Activated CD8-positive, alpha-beta memory T cell treated with anti-CD3 and anti-CD28 coated beads for 48 hours (primary cell): Measurements from ENCODE around the gene OR51M1.

Experiments
- DNase-seq, 3 experiments: peaks; one replicate each; pipeline ENCODE4 v3.0.0-alpha.2; 2020; ENCODE audit warnings: low read depth in 2 of 3, low spot score in 2 of 3

Gene OR51M1

DNA sequence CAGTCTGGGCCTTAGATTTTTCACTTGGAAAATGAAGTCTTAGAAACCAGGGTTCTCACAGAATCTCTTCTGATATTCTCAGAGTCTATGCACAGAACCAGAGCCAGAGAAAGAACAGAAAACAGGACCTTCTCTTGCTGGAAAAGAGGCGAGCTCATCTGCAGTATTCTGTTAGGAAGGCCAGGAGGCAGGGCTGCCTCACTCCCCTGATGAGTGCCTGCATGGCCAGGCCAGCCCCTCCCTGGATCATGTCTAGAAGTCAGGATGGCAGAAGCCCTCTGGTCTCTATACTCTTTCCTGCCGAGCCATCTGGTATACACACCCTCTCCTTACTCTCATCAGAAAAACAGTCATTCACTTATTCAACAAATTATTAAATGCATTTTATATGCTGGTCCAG, 723 bp downstream of the OR51M1 start:
- no peak for DNase-seq

DNA sequence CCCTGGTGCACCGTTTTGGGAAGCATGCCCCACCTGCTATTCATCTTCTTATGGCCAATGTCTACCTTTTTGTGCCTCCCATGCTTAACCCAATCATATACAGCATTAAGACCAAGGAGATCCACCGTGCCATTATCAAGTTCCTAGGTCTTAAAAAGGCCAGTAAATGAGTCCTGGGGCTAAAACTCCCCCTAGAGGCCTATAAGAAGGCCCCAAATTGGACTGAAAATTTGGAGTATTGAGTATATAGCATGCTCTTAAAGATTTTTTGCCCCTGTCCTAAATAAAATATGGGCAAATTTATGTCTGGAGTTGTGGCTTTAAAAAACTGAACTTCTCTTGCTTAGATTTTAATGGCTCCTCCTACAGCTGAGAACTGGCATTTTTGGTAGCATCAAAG, 6.6 kb downstream of the OR51M1 start:
- DNase-seq, result no peak

DNA sequence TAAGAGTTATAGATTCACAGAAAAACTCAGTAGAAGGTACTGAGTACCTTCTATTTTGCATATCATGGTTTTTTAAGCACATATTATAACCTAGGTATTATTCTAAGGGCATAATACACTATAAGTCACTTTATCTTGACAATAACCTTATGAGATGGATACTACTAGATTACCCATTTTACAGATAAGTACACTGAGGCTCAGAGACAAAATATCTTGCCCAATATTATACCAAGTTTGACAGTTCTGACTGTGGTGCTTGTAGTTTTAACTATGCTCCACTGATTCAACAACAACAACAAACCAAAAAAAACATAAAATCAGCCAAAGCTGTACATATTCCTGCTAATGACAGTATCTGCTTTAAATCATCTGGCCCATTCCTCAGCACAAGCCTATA, 10.5 kb downstream of the OR51M1 start:
- no peak for DNase-seq

DNA sequence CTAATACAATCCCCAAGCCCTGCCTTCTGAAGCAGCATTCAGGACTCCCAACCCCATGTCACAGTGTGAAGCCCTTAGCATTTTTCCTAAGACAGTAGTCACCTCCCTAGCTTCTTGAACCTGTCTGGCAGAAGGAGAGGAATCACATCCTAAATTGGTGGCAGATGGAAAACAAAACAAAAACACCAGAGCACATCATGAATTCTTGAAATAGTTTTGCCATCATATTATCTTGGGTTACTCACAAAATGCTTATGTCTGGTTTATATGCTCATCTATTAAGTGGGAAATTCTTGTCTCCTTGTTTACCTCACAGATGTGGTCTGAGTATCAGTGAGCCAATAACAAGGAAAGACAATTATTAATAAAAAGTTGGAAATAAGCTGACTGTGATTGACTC, 15.3 kb downstream of the OR51M1 start:
- no peak for DNase-seq

DNA sequence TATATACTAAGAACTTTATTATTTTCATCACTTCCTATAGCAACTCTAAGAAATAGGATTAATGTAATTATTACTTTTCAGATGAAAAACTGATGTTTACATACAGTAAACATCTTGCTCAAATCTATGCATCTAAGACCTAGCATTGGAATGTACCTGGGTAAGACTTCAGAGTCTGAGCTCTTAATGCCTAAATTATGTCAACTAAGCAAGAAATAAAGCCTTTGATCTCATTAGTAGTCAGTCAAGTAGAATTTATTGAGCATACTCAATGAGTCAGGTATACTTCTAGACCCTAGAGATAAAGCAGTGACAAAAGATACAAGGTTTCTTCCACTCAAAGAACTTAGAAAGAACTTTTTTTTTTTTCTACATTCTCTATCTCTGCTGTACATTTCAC, 21.6 kb downstream of the OR51M1 start:
- no peak for DNase-seq

DNA sequence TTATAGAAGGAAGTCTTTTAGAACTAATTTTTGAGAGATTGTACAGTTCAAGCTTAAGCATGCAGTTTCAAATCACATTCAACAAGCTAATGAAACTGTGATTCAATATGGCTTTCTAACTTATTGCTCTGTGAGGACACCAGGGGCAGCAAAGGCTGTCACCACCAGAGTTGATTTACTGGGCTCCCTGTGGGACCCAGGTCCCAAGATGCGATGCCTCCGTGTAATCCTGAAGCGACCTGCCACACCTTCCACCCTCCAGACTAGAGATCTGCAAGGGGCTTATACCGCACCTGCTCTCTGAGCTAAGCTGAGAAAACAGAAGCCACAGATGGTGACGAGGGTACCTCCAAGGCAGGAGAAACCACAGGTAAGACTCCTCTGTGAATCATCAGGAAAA, 37.4 kb downstream of the OR51M1 start:
- DNase-seq, result no peak

DNA sequence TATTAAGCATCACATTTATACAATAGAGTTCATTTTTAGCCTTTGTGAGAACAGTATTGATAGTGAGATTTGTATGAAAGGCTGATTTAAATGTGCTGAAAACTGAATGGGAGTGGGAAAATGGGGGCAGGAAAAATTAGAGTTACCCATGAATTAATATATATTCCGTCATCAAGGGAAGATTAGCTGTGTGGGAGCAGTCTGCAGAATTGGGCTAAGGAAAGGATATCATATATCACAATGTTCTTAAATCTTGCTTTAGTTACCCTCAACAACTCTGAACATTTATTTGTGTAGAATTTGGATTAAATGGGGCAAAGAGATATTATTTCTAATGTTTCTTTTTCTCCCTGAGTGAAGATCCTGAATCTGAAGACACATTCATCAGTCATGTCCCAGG, 38.2 kb downstream of the OR51M1 start, which contains the start of gene OR51Q1:
OR51Q1 (plus strand) TSS at position 301 of the 400 bp plus-strand sequence; CDS start at position 391, 90 bp downstream.
- no peak for DNase-seq

DNA sequence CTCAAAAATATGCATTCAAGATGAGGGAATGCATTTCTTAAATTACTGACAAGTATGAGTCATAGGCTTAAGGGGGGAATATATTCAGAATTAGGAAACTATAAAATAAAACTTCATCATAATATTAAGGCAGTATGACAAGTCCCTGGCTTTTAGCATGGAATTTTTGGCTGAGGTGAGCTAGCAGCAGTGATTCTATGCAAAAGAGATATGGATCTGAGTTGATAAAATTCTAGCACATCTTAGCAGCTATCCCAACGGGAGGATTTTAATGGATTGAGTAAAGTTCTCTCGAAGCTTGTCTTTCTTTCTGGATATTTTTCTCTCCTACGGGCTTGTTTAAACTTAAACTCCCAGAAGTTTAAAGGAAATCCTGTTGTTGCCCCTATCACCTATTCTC, 39.5 kb downstream of the OR51M1 start:
- no peak for DNase-seq

DNA sequence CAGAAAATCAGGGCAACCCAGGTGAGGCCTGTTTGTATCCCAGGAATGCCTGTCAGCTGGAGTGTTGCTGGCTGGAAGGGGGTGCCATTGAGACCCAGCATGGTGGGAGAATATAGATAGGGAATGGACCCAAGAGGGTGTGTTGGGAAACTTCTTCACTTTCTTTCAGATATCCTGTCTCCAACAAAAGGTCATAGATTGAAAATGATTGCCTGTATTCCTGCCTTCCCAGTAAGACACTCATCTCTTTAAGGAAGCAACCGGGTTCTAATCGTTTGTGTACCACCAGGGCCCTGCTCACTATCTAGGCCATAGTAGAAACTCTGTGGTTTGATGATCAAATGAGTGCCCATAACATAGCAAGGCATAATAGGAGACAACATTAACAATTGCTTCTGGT, 57.8 kb downstream of the OR51M1 start, which contains the start of gene OR51I1:
OR51I1 (minus strand) TSS at position 101 of the 400 bp plus-strand sequence; CDS start at position 101, 0 bp downstream.
- DNase-seq, result no peak
